Measurements from ENCODE around the gene TSPO.

GRCh38 chr22:43135565-43135964 lies 15.8 kb upstream of the TSPO start:
- TF ChIP-seq EZH2 (IDR thresholded peaks at IDR 0.05; ENCODE audit: insufficient read depth, poor library complexity, severe bottlenecking): no peak
- no peak for TF ChIP-seq EZH2phosphoT487 (IDR thresholded peaks at IDR 0.05; ENCODE audit: insufficient read depth, low read depth)

Measured in GM23248 (cell line).